Esophagus squamous epithelium (tissue), 5 donors: ENCODE results near the gene THBS1. TPM values are rescaled to one million over a fixed set of nuclear protein-coding genes. Genes with fewer than 3 reads are reported as not detected.

Source experiments
- DNase-seq: peaks from one replicate; lab custom pipeline; 2025; lab: John Stamatoyannopoulos, UW
- H3K27ac ChIP-seq, 4 donors: fragments of 200-600 bp; sonication (generic); one replicate each; pipeline ENCODE4 v1.5.1; 2016 to 2019; ENCODE audit warnings: mild to moderate bottlenecking in 1 of 4
- H3K27me3 ChIP-seq, 4 donors: fragments of 200-600 bp; sonication (generic); 1 replicate in 3 of 4; 2 replicates in 1 of 4; pipeline versions ENCODE4 v1.5.1 to v1.6.0; 2017 to 2021; ENCODE audit warnings: antibody characterized with exemption in 1 of 4
- H3K36me3 ChIP-seq, 3 donors: fragments of 200-600 bp; sonication (generic); one replicate each; pipeline ENCODE4 v1.5.1; 2016 to 2019
- H3K4me1 ChIP-seq, 3 donors: fragments of 200-600 bp; sonication (generic); one replicate each; pipeline ENCODE4 v1.5.1; 2017 to 2019
- H3K4me3 ChIP-seq, 4 donors: fragments of 200-600 bp; sonication (generic); 1 replicate in 3 of 4; 2 replicates in 1 of 4; pipeline ENCODE4 v1.5.1; 2016 to 2019; ENCODE audit warnings: mild to moderate bottlenecking in 2 of 4, moderate library complexity in 1 of 4
- H3K9me3 ChIP-seq, 3 donors: fragments of 200-600 bp; sonication (generic); one replicate each; pipeline ENCODE4 v1.5.1; 2016 to 2019
- CTCF ChIP-seq, 6 experiments: fragments of 450-650 bp in 4 of 6; fragments of 200-600 bp in 2 of 6; sonication (generic) in 2 of 6; IDR thresholded peaks; one replicate each; pipeline ENCODE4 v1.5.1; 2016 to 2019; ENCODE audit warnings: antibody characterized with exemption in 6 of 6, mild to moderate bottlenecking in 4 of 6, moderate library complexity in 4 of 6
- POLR2A ChIP-seq, 4 donors: fragments of 450-650 bp; IDR thresholded peaks; one replicate each; pipeline ENCODE4 v1.6.1; 2017; ENCODE audit warnings: antibody characterized with exemption in 4 of 4, mild to moderate bottlenecking in 4 of 4, moderate library complexity in 3 of 4
- WGBS, 2 donors: methylation state at CpG; one replicate each; pipeline ENCODE4 v1.1.5; 2018; 5-methylcytosine and 5-hydroxymethylcytosine counted together
- intact Hi-C: fragments of 100-400 bp; cut with DNase I; formaldehyde crosslinking; loops from one replicate; pipeline ENCODE4 v1.15.0; 2022
- total RNA-seq, 4 donors: library from RNA; depleted of rRNA; stranded (reverse); fragments of >200 nt; gene quantifications; one replicate each; pipeline ENCODE4 v1.1.0, GENCODE V29; 2016
- donor health status: DM: yes; HTN: yes; CAD: no.

THBS1 gene
- total RNA-seq, 4 donors from 2014 or later: 6.3 to 110 (median 63.8) TPM

GRCh38 chr15:39592500-39592899 is 11.6 kb downstream of the THBS1 start:
- intact Hi-C loops: no loop called here
- Histone ChIP-seq H3K27ac (no peak overlapping the region), H3K4me1 (peaks cover 0 to 32% (median 10%) of the 10 kb centered on the region in 3 donors), H3K9me3 (no peaks in the 10 kb centered on the region), H3K27me3 (no peaks in the 10 kb centered on the region), H3K36me3 (peaks cover 7 to 90% (median 39%) of the 10 kb centered on the region in 3 donors), H3K4me3 (no peak overlapping the region)
- no peak for TF ChIP-seq POLR2A (IDR thresholded peaks at IDR 0.05)
- TF ChIP-seq CTCF (IDR thresholded peaks at IDR 0.05): no peak
- no peak for DNase-seq
- WGBS, 2 donors: 67 to 82% methylated on average over 6 of the region's 6 CpGs

- 88 to 89% methylated on average over 10 to 11 of the region's 15 CpGs for WGBS, 2 donors
Observed at GRCh38 chr15:39593071-39593655, 12.3 kb downstream of the THBS1 start.

GRCh38 chr15:39593656-39594445 is 13.0 kb downstream of the THBS1 start:
- DNase-seq: no peak
- TF ChIP-seq POLR2A (IDR thresholded peaks at IDR 0.05) (no peak), CTCF (IDR thresholded peaks at IDR 0.05) (peak in 2 of 6 experiments; percentile 18 to 21)
- H3K9me3 ChIP-seq: no peaks in the 10 kb centered on the region
- intact Hi-C loops: no loop called here
- no peak overlapping the region for H3K27ac ChIP-seq
- 62 to 82% methylated on average over 7 of the region's 7 CpGs for WGBS, 2 donors
- H3K4me1 ChIP-seq: peaks cover 0 to 19% (median 7%) of the 10 kb centered on the region in 3 donors
- H3K36me3 ChIP-seq: peaks cover 1 to 76% (median 30%) of the 10 kb centered on the region in 3 donors
- no peak overlapping the region for H3K4me3 ChIP-seq
- no peaks in the 10 kb centered on the region for H3K27me3 ChIP-seq

More at GRCh38 chr15:39593071-39593655, 12.3 kb downstream of the THBS1 start:
- H3K9me3 ChIP-seq: no peaks in the 10 kb centered on the region
- TF ChIP-seq CTCF (IDR thresholded peaks at IDR 0.05) (no peak), POLR2A (IDR thresholded peaks at IDR 0.05) (no peak)
- DNase-seq: no peak
- peaks cover 7 to 83% (median 37%) of the 10 kb centered on the region in 3 donors for H3K36me3 ChIP-seq
- intact Hi-C loops: no loop called here
- no peaks in the 10 kb centered on the region for H3K27me3 ChIP-seq
- H3K4me3 ChIP-seq: no peak overlapping the region
- peaks cover 0 to 26% (median 7%) of the 10 kb centered on the region in 3 donors for H3K4me1 ChIP-seq
- no peak overlapping the region for H3K27ac ChIP-seq

GRCh38 chr15:39594446-39595337 is 13.8 kb downstream of the THBS1 start:
- DNase-seq: no peak
- Histone ChIP-seq H3K27ac (no peak overlapping the region), H3K4me1 (peaks cover 0 to 16% (median 6%) of the 10 kb centered on the region in 3 donors), H3K36me3 (peaks cover 0 to 68% (median 21%) of the 10 kb centered on the region in 3 donors), H3K27me3 (no peaks in the 10 kb centered on the region), H3K9me3 (no peaks in the 10 kb centered on the region), H3K4me3 (no peak overlapping the region)
- WGBS, 2 donors: 73 to 75% methylated on average over 5 of the region's 5 CpGs
- no peak for TF ChIP-seq POLR2A (IDR thresholded peaks at IDR 0.05)
- no peak for TF ChIP-seq CTCF (IDR thresholded peaks at IDR 0.05)
- intact Hi-C loops: no loop called here
